WTC11 (cell line): ENCODE data around the gene MAGEE1. TPM values are rescaled to one million over a fixed set of nuclear protein-coding genes. Genes with fewer than 3 reads are reported as not detected.

ENCODE experiments used
- ATAC-seq: fragments of 200-7000 bp; cut with Tn5 transposase; 2 replicates; pipeline ENCODE4 v1.10.0; 2021; ENCODE audit warnings: mild to moderate bottlenecking, moderate library complexity
- CTCF ChIA-PET: fragments of 300-600 bp; sonication (Branson Sonifier 250); formaldehyde crosslinking; loops from one replicate; lab custom pipeline; 2021; ENCODE audit warnings: antibody characterized with exemption; lab: Charles Lee
- POLR2A ChIA-PET: fragments of 350-600 bp; sonication (Branson Sonifier 250); formaldehyde crosslinking; loops from one replicate; lab custom pipeline; 2021; ENCODE audit warnings: antibody characterized with exemption; lab: Charles Lee
- DNase-seq: peaks from one replicate; pipeline ENCODE4 v3.0.0; 2021; ENCODE audit warnings: low spot score
- H3K27ac Mint-ChIP-seq: 2 replicates; pipeline ENCODE4 v1.8.0; 2021; ENCODE audit warnings: mixed read lengths
- H3K27me3 Mint-ChIP-seq: 2 replicates; pipeline ENCODE4 v1.8.0; 2021; ENCODE audit warnings: low read depth, mild to moderate bottlenecking, moderate library complexity, mixed read lengths
- H3K36me3 Mint-ChIP-seq: 2 replicates; pipeline ENCODE4 v1.8.0; 2021; ENCODE audit warnings: mixed read lengths
- H3K4me1 Mint-ChIP-seq: 2 replicates; pipeline ENCODE4 v1.8.0; 2022; ENCODE audit warnings: mixed read lengths
- H3K4me3 Mint-ChIP-seq: 2 replicates; pipeline ENCODE4 v1.8.0; 2021; ENCODE audit warnings: mild to moderate bottlenecking, moderate library complexity, mixed read lengths
- H3K9me3 Mint-ChIP-seq: 2 replicates; pipeline ENCODE4 v1.8.0; 2021; ENCODE audit warnings: mixed read lengths
- AFF4 ChIP-seq: sonication (generic); formaldehyde crosslinking; IDR thresholded peaks from 2 replicates; pipeline ENCODE4 v1.8.1; 2023; ENCODE audit warnings: mild to moderate bottlenecking, missing genetic modification reagents, borderline replicate concordance
- ATF2 ChIP-seq: sonication (generic); formaldehyde crosslinking; IDR thresholded peaks from 2 replicates; pipeline ENCODE4 v1.8.1; 2022; ENCODE audit warnings: low read depth, missing genetic modification reagents, borderline replicate concordance
- E2F1 ChIP-seq: sonication (generic); formaldehyde crosslinking; IDR thresholded peaks from 2 replicates; pipeline ENCODE4 v1.8.0; 2022; ENCODE audit warnings: mild to moderate bottlenecking, missing genetic modification reagents
- E2F5 ChIP-seq: sonication (generic); formaldehyde crosslinking; IDR thresholded peaks from 2 replicates; pipeline ENCODE4 v1.8.1; 2022; ENCODE audit warnings: mild to moderate bottlenecking, moderate library complexity, missing genetic modification reagents
- ESRRA ChIP-seq: sonication (generic); formaldehyde crosslinking; IDR thresholded peaks from 2 replicates; pipeline ENCODE4 v1.8.1; 2022; ENCODE audit warnings: mild to moderate bottlenecking, missing genetic modification reagents, borderline replicate concordance
- FOXK1 ChIP-seq: sonication (generic); formaldehyde crosslinking; IDR thresholded peaks from 2 replicates; pipeline ENCODE4 v1.8.0; 2022; ENCODE audit warnings: mild to moderate bottlenecking, moderate library complexity, missing genetic modification reagents
- FOXP1 ChIP-seq: sonication (generic); formaldehyde crosslinking; IDR thresholded peaks from 2 replicates; pipeline ENCODE4 v1.8.0; 2022; ENCODE audit warnings: missing genetic modification reagents, mild to moderate bottlenecking, moderate library complexity, borderline replicate concordance
- STAT6 ChIP-seq: sonication (generic); formaldehyde crosslinking; conservative IDR thresholded peaks from 2 replicates; pipeline ENCODE4 v1.8.1; 2023; ENCODE audit warnings: mild to moderate bottlenecking, low read depth, missing genetic modification reagents, moderate library complexity
- ZBTB43 ChIP-seq: sonication (generic); formaldehyde crosslinking; IDR thresholded peaks from 2 replicates; pipeline ENCODE4 v1.8.1; 2023; ENCODE audit warnings: mild to moderate bottlenecking, missing genetic modification reagents
- ZNF416 ChIP-seq: fragments of 250-450 bp; sonication (Bioruptor Pico); IDR thresholded peaks from 2 replicates; pipeline ENCODE4 v1.9.0; 2021; ENCODE audit warnings: mild to moderate bottlenecking, inconsistent platforms
- ZNF425 ChIP-seq: fragments of 250-450 bp; sonication (Bioruptor Pico); conservative IDR thresholded peaks from 2 replicates; pipeline ENCODE4 v1.9.0; 2021; ENCODE audit warnings: mild to moderate bottlenecking
- ZNF532 ChIP-seq: fragments of 250-450 bp; sonication (Bioruptor Pico); IDR thresholded peaks from 2 replicates; pipeline ENCODE4 v1.9.0; 2021; ENCODE audit warnings: mild to moderate bottlenecking, borderline replicate concordance
- ZSCAN18 ChIP-seq: fragments of 250-450 bp; sonication (Bioruptor Pico); IDR thresholded peaks from 2 replicates; pipeline ENCODE4 v2.1.2; 2022; ENCODE audit warnings: mild to moderate bottlenecking, moderate library complexity
- total RNA-seq: library from RNA; stranded (reverse); gene quantifications from 3 replicates; pipeline ENCODE4 v1.2.3, GENCODE V29; 2021

The MAGEE1 gene
- total RNA-seq, 1 experiment from 2014 or later: 9.2 TPM

GRCh38 chrX:76398970-76399369 is 28.5 kb upstream of the MAGEE1 start (continued):
- TF ChIP-seq ZSCAN18 (CRISPR knock-in tag): no peak
- no peak for TF ChIP-seq ZNF416 (CRISPR knock-in tag)
- no peak for TF ChIP-seq E2F1 (CRISPR knock-in tag)
- TF ChIP-seq E2F5 (CRISPR knock-in tag): no peak
- TF ChIP-seq, all 79 proteins: peak for 0

- Mint-ChIP-seq H3K27me3 (peaks cover 3% of the 10 kb centered on the region; the same call in 1 of the 2 replicates), H3K27ac (no peak overlapping the region), H3K36me3 (no peaks in the 10 kb centered on the region), H3K4me1 (no peaks in the 10 kb centered on the region), H3K9me3 (0 out of 2 replicates have a peak, but pooled peaks cover 4% of the 10 kb centered on the region), H3K4me3 (no peak overlapping the region)
- DNase-seq (no peak), ATAC-seq (no peak)
- ChIA-PET CTCF (no interaction called here), POLR2A (no interaction called here)
- no peak for TF ChIP-seq AFF4 (CRISPR knock-in tag)
- TF ChIP-seq ESRRA (CRISPR knock-in tag): no peak
- TF ChIP-seq ZNF425 (CRISPR knock-in tag): no peak
- TF ChIP-seq FOXK1 (CRISPR knock-in tag): no peak
- no peak for TF ChIP-seq ZNF532 (CRISPR knock-in tag)
- TF ChIP-seq STAT6 (CRISPR knock-in tag): no peak
- no peak for TF ChIP-seq FOXP1 (CRISPR knock-in tag)
- no peak for TF ChIP-seq E2F1 (CRISPR knock-in tag)
- TF ChIP-seq ZBTB43 (CRISPR knock-in tag): no peak
- TF ChIP-seq ATF2 (CRISPR knock-in tag): no peak
These were observed 19.7 kb upstream of the MAGEE1 start for GRCh38 chrX:76407795-76408194.
